ENCODE results near the gene ZSCAN21.
A peak's percentile ranks its signal among the peaks of the same experiment; 100 is the strongest.

Gene ZSCAN21

GRCh38 chr7:100024020-100024619 is 25.5 kb upstream of the ZSCAN21 start:
- no peak for DNase-seq

GRCh38 chr7:100027197-100027596 is 22.4 kb upstream of the ZSCAN21 start:
- no peak for DNase-seq

- DNase-seq: no peak
These were observed 20.0 kb upstream of the ZSCAN21 start for GRCh38 chr7:100029596-100029995.

GRCh38 chr7:100033526-100033925 is 16.0 kb upstream of the ZSCAN21 start:
- no peak for DNase-seq

- DNase-seq: no peak
These were observed 14.6 kb upstream of the ZSCAN21 start for GRCh38 chr7:100034871-100035510.

GRCh38 chr7:100035876-100036275 is 13.7 kb upstream of the ZSCAN21 start:
- DNase-seq: no peak

GRCh38 chr7:100038326-100038725 is 11.2 kb upstream of the ZSCAN21 start:
- no peak for DNase-seq

- DNase-seq: no peak
These were observed 9.0 kb upstream of the ZSCAN21 start for GRCh38 chr7:100040575-100040974.

- DNase-seq: peak in 7 of 58 donors; percentile 1 to 30 (median 3)
These were observed 4.9 kb upstream of the ZSCAN21 start for GRCh38 chr7:100044718-100045117.

GRCh38 chr7:100048680-100049079 is 894 bp upstream of the ZSCAN21 start:
- DNase-seq: no peak

- DNase-seq: no peak
These were observed 2.0 kb downstream of the ZSCAN21 start for GRCh38 chr7:100051611-100052010.

GRCh38 chr7:100053215-100053614 is 3.6 kb downstream of the ZSCAN21 start:
- peak in 52 of 58 donors; percentile 2 to 86 (median 40) for DNase-seq

GRCh38 chr7:100057006-100057405 is 7.4 kb downstream of the ZSCAN21 start:
- no peak for DNase-seq

- no peak for DNase-seq
These were observed 9.7 kb downstream of the ZSCAN21 start for GRCh38 chr7:100059251-100059739.

- DNase-seq: no peak
These were observed 12.1 kb downstream of the ZSCAN21 start for GRCh38 chr7:100061518-100062193.

- no peak for DNase-seq
These were observed 13.8 kb downstream of the ZSCAN21 start for GRCh38 chr7:100063376-100063775.

- no peak for DNase-seq
These were observed 14.6 kb downstream of the ZSCAN21 start for GRCh38 chr7:100064162-100064561.

GRCh38 chr7:100065452-100066186 is 16.0 kb downstream of the ZSCAN21 start:
- DNase-seq: no peak

GRCh38 chr7:100066953-100067352 is 17.4 kb downstream of the ZSCAN21 start:
- DNase-seq: peak in 9 of 58 donors; percentile 1 to 31 (median 17)

GRCh38 chr7:100069991-100070390 is 20.4 kb downstream of the ZSCAN21 start:
- no peak for DNase-seq

GRCh38 chr7:100071018-100071723 is 21.6 kb downstream of the ZSCAN21 start:
- DNase-seq: no peak

All from anterior cingulate cortex (tissue), 58 donors.